GM12865 (cell line): ENCODE data around the gene PCNX1.
"Not testable (repeated sequence)": the region's sequence is repeated elsewhere in the genome, so short reads cannot be mapped to it uniquely, and the experiment has no call there.

ENCODE experiments used
- DNase-seq: peaks from one replicate; pipeline ENCODE4 v3.0.0; 2010; ENCODE audit warnings: low read depth
- H3K4me3 ChIP-seq: 2 replicates; pipeline ENCODE4 v1.5.1; 2011; ENCODE audit warnings: mild to moderate bottlenecking, low read depth, low read length, control low read depth
- TF ChIP-seq, protein P1 (sequence below): IDR thresholded peaks from 2 replicates; pipeline ENCODE4 v1.5.1; 2011; ENCODE audit warnings: low read length, control low read depth, low read depth, inconsistent platforms; ENCODE audit not compliant: insufficient read depth; ENCODE audit errors: missing control alignments

The PCNX1 gene

DNA sequence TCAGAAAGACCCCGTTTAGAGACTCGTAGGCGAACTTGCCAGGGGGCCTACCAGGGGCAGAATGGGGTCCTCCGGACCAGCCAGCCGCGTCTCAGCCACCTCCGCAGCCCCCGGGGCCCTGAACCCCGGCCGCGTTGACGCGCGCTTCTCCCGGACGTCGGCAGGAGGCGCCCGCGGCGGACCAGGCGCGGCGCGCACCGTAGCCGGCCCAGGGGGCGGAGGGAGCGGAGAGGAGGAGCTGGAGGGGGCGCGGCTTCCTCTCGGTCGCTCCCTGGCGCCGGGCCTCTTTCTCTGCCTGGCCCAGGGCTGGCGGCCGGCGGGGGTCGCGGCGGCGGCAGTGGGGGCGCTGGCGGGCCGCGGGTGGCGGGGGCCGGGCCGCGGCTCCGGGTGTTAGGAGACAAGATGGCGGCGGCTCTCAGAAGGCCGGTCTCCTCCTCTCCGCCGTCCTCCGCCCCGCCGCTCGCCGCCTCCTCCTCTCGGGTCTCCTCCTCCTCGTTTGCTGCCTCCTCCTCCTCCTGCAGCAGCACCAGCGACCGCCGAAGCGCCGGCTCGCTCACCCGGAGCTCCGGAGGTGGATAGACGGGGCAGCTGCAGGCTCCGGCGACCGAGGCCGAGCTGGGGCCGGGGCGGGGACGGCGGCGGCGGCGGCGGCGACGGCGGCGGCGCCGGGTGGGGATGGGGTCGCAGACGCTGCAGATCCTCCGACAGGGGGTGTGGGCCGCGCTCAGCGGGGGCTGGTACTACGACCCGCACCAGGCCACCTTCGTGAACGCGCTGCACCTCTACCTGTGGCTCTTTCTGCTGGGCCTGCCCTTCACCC, at the start of gene PCNX1:
TSS of gene PCNX1 (plus strand) at position 284 of the 820 bp plus-strand sequence. CDS start at position 676, 392 bp downstream.
- H3K4me3 ChIP-seq = peak within 1 kb of the TSS; percentile 98
- peak; percentile 95 for DNase-seq
- TF ChIP-seq, protein P1, sequence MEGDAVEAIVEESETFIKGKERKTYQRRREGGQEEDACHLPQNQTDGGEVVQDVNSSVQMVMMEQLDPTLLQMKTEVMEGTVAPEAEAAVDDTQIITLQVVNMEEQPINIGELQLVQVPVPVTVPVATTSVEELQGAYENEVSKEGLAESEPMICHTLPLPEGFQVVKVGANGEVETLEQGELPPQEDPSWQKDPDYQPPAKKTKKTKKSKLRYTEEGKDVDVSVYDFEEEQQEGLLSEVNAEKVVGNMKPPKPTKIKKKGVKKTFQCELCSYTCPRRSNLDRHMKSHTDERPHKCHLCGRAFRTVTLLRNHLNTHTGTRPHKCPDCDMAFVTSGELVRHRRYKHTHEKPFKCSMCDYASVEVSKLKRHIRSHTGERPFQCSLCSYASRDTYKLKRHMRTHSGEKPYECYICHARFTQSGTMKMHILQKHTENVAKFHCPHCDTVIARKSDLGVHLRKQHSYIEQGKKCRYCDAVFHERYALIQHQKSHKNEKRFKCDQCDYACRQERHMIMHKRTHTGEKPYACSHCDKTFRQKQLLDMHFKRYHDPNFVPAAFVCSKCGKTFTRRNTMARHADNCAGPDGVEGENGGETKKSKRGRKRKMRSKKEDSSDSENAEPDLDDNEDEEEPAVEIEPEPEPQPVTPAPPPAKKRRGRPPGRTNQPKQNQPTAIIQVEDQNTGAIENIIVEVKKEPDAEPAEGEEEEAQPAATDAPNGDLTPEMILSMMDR = peak; percentile 86

DNA sequence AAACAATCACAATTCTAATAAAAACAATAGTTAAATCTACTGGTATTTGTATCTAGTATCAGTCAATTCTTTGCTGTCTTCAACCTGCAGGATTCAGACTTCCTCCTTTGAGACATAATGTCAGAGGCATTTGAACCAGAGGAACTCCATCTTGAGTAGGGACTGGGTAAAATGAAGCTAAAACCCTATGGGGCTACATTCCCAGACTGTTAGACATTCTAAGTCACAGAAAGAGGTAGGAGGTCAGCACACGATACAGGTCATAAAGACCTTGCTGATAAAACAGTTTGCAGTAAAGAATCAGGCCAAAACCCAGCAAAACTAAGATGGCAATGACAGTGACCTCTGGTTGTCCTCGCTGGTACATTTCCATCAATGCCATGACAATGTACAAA, 49.8 kb upstream of the PCNX1 start:
- H3K4me3 ChIP-seq = no peak overlapping the region
- TF ChIP-seq, protein P1 = no peak
- DNase-seq = no peak

DNA sequence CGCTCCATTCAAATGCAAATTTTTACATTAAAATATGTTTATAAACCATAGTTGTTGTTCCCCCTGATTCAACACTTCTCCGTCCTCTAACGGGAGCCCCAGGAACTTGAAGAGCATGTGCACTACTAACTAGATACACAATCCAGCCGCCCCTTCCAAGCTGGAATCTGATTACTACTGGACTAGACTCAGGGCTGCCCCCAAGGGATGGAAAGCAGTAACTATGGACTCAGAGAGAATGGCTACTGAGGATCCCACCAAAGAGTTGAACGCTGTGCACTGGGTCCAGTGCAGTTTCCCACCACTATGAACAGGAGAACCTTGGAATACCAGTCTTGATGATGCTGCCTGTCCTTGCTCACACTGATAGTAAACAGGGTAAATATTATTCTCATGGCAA, 48.6 kb upstream of the PCNX1 start:
- DNase-seq = no peak
- TF ChIP-seq, protein P1 = no peak
- no peak overlapping the region for H3K4me3 ChIP-seq

DNA sequence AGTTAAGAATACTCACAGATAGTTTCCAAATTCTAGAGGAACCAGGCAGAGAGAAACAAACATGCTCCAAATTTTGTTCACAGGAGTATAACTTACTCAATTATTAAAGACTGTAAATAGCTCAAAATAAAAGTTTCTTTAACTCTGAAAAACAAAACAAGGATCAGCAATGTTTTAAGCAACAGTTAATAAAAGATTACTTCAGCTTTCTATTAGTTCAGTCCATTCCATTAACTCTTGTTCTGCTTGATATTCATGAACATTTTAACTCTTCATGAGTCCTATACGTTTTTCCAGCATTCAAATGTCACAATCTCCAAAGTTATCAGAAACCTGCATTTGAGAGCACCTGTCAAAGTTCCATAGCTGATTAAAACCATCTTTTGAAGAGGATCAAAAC, 40.3 kb upstream of the PCNX1 start:
- not testable (repeated sequence) for H3K4me3 ChIP-seq, DNase-seq

DNA sequence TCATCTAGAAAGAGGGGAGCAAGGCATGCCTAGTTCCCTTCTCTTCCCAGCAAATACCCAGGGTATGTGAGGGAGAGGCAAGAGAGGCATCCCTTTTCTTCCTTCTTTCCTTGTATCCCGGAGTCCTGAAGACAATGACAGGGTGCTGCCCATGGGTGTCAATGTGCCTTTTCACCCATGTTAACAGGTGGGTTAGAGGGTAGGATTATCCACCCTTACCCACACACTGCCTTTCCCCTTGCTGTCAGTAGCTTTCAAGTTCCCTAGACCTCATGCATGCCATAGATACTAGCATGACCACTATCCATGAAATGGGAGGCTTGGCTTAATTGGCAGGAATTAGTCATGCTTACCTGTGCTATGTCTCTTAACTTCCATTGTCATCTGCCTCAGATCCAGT, 36.3 kb upstream of the PCNX1 start:
- DNase-seq = no peak
- TF ChIP-seq, protein P1 = no peak
- H3K4me3 ChIP-seq = no peak overlapping the region

DNA sequence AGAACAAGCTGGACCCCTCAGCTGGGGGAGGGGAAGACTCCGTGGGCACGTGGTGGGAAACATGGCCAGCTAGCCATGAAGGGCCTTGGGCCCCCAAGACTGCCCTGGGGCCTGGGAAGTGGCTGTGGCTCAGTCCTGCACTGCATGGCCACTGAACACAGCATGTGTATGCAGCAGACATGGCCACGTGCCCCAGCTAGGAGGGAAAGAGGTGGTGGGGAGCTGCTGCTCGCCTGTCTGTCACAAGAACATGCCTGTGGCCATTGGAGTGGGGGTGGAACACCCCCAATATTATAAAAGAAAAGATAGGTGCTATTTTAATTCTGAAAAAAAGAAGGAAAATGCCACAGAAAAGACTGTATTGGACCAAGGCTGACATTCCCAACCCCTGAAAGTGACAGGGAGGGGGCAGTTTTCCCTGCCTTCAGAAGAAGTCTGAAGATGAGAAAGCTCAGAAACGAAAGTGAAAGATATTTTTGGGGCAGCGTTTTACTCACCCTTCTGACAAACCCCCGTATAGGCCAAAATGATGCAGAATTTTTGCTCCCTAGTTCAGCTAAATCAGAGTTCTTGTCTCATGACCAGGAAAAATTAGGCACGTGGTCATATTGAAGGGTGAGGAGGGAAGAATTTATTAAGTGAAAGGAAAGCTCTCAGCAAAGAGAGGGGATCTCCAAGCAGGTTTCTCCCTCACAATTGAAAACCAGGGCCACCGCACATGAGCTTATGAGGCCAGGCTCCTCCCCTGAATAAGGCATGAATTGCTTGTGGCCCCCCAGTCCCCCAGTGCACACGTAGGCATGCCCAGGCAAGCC, 35.2 kb upstream of the PCNX1 start:
- H3K4me3 ChIP-seq = peak overlapping the region; percentile 74
- TF ChIP-seq, protein P1 = no peak
- peak; percentile 77 for DNase-seq

DNA sequence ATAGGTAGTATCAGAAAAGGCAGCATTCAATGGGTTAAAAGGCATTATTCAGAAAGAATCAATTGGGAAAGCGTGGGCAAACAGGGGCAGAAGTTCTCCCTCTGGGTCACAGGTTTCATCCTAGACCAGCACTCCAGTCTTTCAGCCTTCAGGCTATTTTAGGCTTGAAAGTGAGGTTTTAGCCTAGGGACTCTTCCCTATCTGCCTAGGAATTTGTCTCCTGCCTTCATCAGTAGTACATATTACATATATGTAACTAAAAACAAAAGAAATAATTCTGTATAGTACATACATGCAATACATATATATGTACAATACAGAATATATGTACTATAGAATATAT, 34.6 kb upstream of the PCNX1 start:
- peak overlapping the region; percentile 74 for H3K4me3 ChIP-seq
- no peak for DNase-seq
- TF ChIP-seq, protein P1 = no peak
